Right lobe of liver (tissue), 4 donors: ENCODE measurements around the gene APRT.

Source experiments
- CTCF ChIP-seq, 4 donors: fragments of 200-600 bp in 3 of 4; fragments of 450-650 bp in 1 of 4; IDR thresholded peaks; one replicate each; pipeline versions ENCODE4 v1.5.1 to v1.8.0; 2016 to 2022; ENCODE audit warnings: antibody characterized with exemption in 4 of 4, mild to moderate bottlenecking in 2 of 4
- POLR2A ChIP-seq: fragments of 450-650 bp; IDR thresholded peaks from one replicate; pipeline ENCODE4 v1.6.1; 2017; ENCODE audit warnings: antibody characterized with exemption, mild to moderate bottlenecking
- donor health status: DM: no; HTN: no; CAD: no.
- donor health status: DM: no; HTN: no; CAD: no.
- donor health status: DM: no; HTN: yes; CAD: no.

- TF ChIP-seq CTCF (IDR thresholded peaks at IDR 0.05) (no peak), POLR2A (no peak)
Measured at GRCh38 chr16:88805887-88806393, 5.8 kb downstream of the APRT start.
